K562 (cell line): Measurements from ENCODE around the gene TGFB2. TPM values are rescaled to one million over a fixed set of nuclear protein-coding genes. Genes with fewer than 3 reads are reported as not detected.

Experiments used
- ATAC-seq: fragments of 200-7000 bp; cut with Tn5 transposase; 3 replicates; pipeline ENCODE4 v1.9.1; 2020; ENCODE audit warnings: moderate library complexity
- BruUV-seq: library from RNA; stranded (reverse); fragments of 400-500 nt; replicated peaks from 2 replicates; lab custom pipeline; 2021; lab: Mats Ljungman, UMichigan
- CTCF ChIA-PET: fragments of 300-600 bp; formaldehyde crosslinking; extraction: SDS; loops from one replicate; lab custom pipeline; 2021; ENCODE audit warnings: low intra/inter-chr PET ratio; lab: Yijun Ruan, JAX
- POLR2A ChIA-PET: fragments of 300-600, 350-650 bp; sonication (Branson Sonifier 250); formaldehyde crosslinking; extraction: SDS; loops from one replicate; lab custom pipeline; 2021; ENCODE audit warnings: antibody characterized with exemption, inconsistent platforms; lab: Yijun Ruan, JAX
- DNase-seq, 4 experiments: peaks; one replicate each; pipeline versions ENCODE4 v3.0.0 to v3.0.0-alpha.2; 2011 to 2018; ENCODE audit warnings: low spot score in 3 of 4, mixed read lengths in 3 of 4; ENCODE audit errors: extremely low read depth in 1 of 4
- FAIRE-seq: peaks from 2 replicates; lab custom pipeline; 2011; peaks lifted over from hg19 to GRCh38; lab: Jason Lieb, UNC
- H2AFZ ChIP-seq: 2 replicates; pipeline ENCODE4 v1.6.0; 2011; ENCODE audit warnings: low read depth, low read length, control low read depth, inconsistent platforms
- H3K27ac ChIP-seq: fragments of 200-600 bp; 3 replicates; pipeline ENCODE4 v1.8.0; 2011; ENCODE audit warnings: low read depth, mild to moderate bottlenecking, control low read depth, inconsistent platforms, low read length, moderate library complexity, mixed read lengths; ENCODE audit errors: extremely low read depth
- H3K27me3 ChIP-seq, 2 experiments: fragments of 300-600 bp in 1 of 2; 2 replicates in 1 of 2; 3 replicates in 1 of 2; pipeline versions ENCODE4 v1.6.0 to v1.8.0; 2011; ENCODE audit warnings: inconsistent platforms in 2 of 2, low read length in 2 of 2, mild to moderate bottlenecking in 1 of 2, mixed read lengths in 1 of 2, moderate library complexity in 1 of 2; ENCODE audit not compliant: control insufficient read depth in 2 of 2, insufficient read depth in 2 of 2
- H3K36me3 ChIP-seq: fragments of 300-600 bp; 3 replicates; pipeline ENCODE4 v1.8.0; 2011; ENCODE audit warnings: mild to moderate bottlenecking, low read length, inconsistent platforms; ENCODE audit not compliant: control insufficient read depth, insufficient read depth
- H3K4me1 ChIP-seq, 2 experiments: fragments of 200-600 bp in 1 of 2; replicated peaks in 1 of 2; 2 replicates in 1 of 2; 3 replicates in 1 of 2; pipeline versions ENCODE4 v1.5.1 to v1.8.0; 2011; ENCODE audit warnings: inconsistent platforms in 2 of 2, low read length in 2 of 2, mild to moderate bottlenecking in 1 of 2, mixed read lengths in 1 of 2, moderate library complexity in 1 of 2; ENCODE audit not compliant: control insufficient read depth in 2 of 2, insufficient read depth in 2 of 2
- H3K4me2 ChIP-seq: 2 replicates; pipeline ENCODE4 v1.6.1; 2011; ENCODE audit warnings: low read length, control low read depth, inconsistent platforms, mixed read lengths; ENCODE audit not compliant: insufficient read depth
- H3K4me3 ChIP-seq: fragments of 200-600 bp; sonication (generic), shearing (Covaris generic); 2 replicates; pipeline ENCODE4 v1.5.1; 2016; ENCODE audit warnings: control low read depth, inconsistent platforms
- H3K79me2 ChIP-seq: fragments of 200-600 bp; 3 replicates; pipeline ENCODE4 v1.8.0; 2011; ENCODE audit warnings: low read length, inconsistent platforms; ENCODE audit not compliant: control insufficient read depth, insufficient read depth
- H3K9ac ChIP-seq, 2 experiments: 2 replicates each; pipeline versions ENCODE4 v1.6.0 to v1.6.1; 2011; ENCODE audit warnings: low read depth in 2 of 2, low read length in 2 of 2, control low read depth in 1 of 2, inconsistent platforms in 1 of 2, mild to moderate bottlenecking in 1 of 2, mixed read lengths in 1 of 2; ENCODE audit not compliant: insufficient read depth in 1 of 2
- H3K9me1 ChIP-seq: one replicate; pipeline ENCODE4 v1.6.0; 2011; ENCODE audit warnings: inconsistent platforms, mild to moderate bottlenecking, low read length, moderate library complexity; ENCODE audit not compliant: control insufficient read depth, insufficient read depth
- H3K9me3 ChIP-seq: replicated peaks from 2 replicates; pipeline ENCODE4 v1.5.1; 2011; ENCODE audit warnings: low read depth, low read length, inconsistent platforms; ENCODE audit not compliant: control insufficient read depth, insufficient read depth
- H4K20me1 ChIP-seq: replicated peaks from 2 replicates; pipeline ENCODE4 v1.6.1; 2011; ENCODE audit warnings: low read length, inconsistent platforms, mixed read lengths; ENCODE audit not compliant: control insufficient read depth, insufficient read depth
- CREM ChIP-seq: IDR thresholded peaks from 2 replicates; pipeline ENCODE4 v1.6.1; 2014; ENCODE audit warnings: antibody characterized with exemption, low read depth
- DMBX1 ChIP-seq: fragments of 250-450 bp; sonication (Bioruptor Pico); IDR thresholded peaks from 2 replicates; pipeline ENCODE4 v1.8.0; 2022; ENCODE audit warnings: inconsistent platforms, mild to moderate bottlenecking, moderate library complexity, borderline replicate concordance
- HNRNPH1 ChIP-seq: fragments of 200-400 bp; formaldehyde crosslinking; optimal IDR thresholded peaks from 2 replicates; pipeline ENCODE3; 2017; ENCODE audit warnings: low read depth, mild to moderate bottlenecking, low read length, moderate library complexity
- HNRNPL ChIP-seq: fragments of 200-400 bp; formaldehyde crosslinking; IDR thresholded peaks from 2 replicates; pipeline ENCODE4 v1.6.1; 2017; ENCODE audit warnings: low read depth, mild to moderate bottlenecking, low read length
- IRF2 ChIP-seq: sonication (generic); formaldehyde crosslinking; IDR thresholded peaks from 2 replicates; pipeline ENCODE4 v1.8.1; 2022; ENCODE audit warnings: mild to moderate bottlenecking, missing genetic modification reagents
- KDM2B ChIP-seq: fragments of 250-450 bp; sonication (Bioruptor Pico); IDR thresholded peaks from 2 replicates; pipeline ENCODE4 v1.8.0; 2021; ENCODE audit warnings: mild to moderate bottlenecking, moderate library complexity
- MEF2D ChIP-seq: conservative IDR thresholded peaks from 2 replicates; pipeline ENCODE4 v1.6.1; 2016; ENCODE audit warnings: low read depth, missing genetic modification characterization, missing compliant biosample characterization
- POU5F1 ChIP-seq: fragments of 150-350 bp; IDR thresholded peaks from 2 replicates; pipeline ENCODE4 v1.6.1; 2014; ENCODE audit warnings: borderline replicate concordance, low read length, low read depth, mild to moderate bottlenecking; ENCODE audit not compliant: partially characterized antibody
- SAFB ChIP-seq: fragments of 200-400 bp; formaldehyde crosslinking; IDR thresholded peaks from 2 replicates; pipeline ENCODE4 v1.6.1; 2017; ENCODE audit warnings: low read depth, low read length, borderline replicate concordance
- SMARCC2 ChIP-seq: fragments of 450-650 bp; IDR thresholded peaks from 2 replicates; pipeline ENCODE4 v1.6.1; 2017; ENCODE audit warnings: antibody characterized with exemption, moderate library complexity, mild to moderate bottlenecking, low read depth
- TFE3 ChIP-seq: fragments of 450-650 bp; formaldehyde crosslinking; IDR thresholded peaks from 2 replicates; pipeline ENCODE4 v1.4.0; 2020; ENCODE audit warnings: mild to moderate bottlenecking, mixed read lengths
- ZKSCAN8 ChIP-seq: fragments of 200-800 bp; sonication (Bioruptor generic); IDR thresholded peaks from 2 replicates; pipeline ENCODE4 v1.6.1; 2016; ENCODE audit warnings: missing genetic modification characterization, missing compliant biosample characterization
- WGBS: fragments of 100-300 bp; shearing (Covaris generic); methylation state at CpG from one replicate; pipeline ENCODE4 v1.1.6; 2016; ENCODE audit warnings: low coverage, mixed read lengths; ENCODE audit not compliant: insufficient coverage; ENCODE audit errors: missing lambda C conversion rate; 5-methylcytosine and 5-hydroxymethylcytosine counted together
- in situ Hi-C: fragments of 300-500 bp; cut with MboI; formaldehyde crosslinking; loops from 4 replicates; pipeline ENCODE4 v1.15.0; 2018; ENCODE audit warnings: inconsistent platforms, mixed read lengths
- intact Hi-C: fragments of 100-400 bp; cut with micrococcal nuclease; formaldehyde crosslinking; loops from 2 replicates; pipeline ENCODE4 v1.14.2; 2022
- polyA plus RNA-seq, 8 experiments: library from polyadenylated mRNA; depleted of rRNA in 4 of 8; stranded (reverse) in 5 of 8; unstranded in 3 of 8; fragments of >200 nt; fragmentation: Nextera tagmentation in 2 of 8; fragmentation: Illumina TruSeq in 1 of 8; extraction: Ambion mirVana in 2 of 8; extraction: Trizol in 1 of 8; gene quantifications; 2 replicates each; pipeline versions ENCODE4 v1.2.1 to v1.2.3, GENCODE V29; 2011 to 2014; ENCODE audit warnings: inconsistent platforms in 1 of 8, missing spikeins in 1 of 8
- total RNA-seq, 7 experiments: library from RNA; depleted of rRNA in 6 of 7; stranded (reverse); fragments of >200 nt in 6 of 7; fragmentation: Illumina TruSeq in 2 of 7; extraction: Trizol in 2 of 7; gene quantifications; 2 replicates each; pipeline versions ENCODE4 v1.2.1 to v1.2.3, GENCODE V29; 2011 to 2021; ENCODE audit warnings: low replicate concordance in 1 of 7

The TGFB2 gene
- total and polyA plus RNA-seq, 9 of the 15 experiments (the other 6 are each of a cell fraction or from before 2014, with no cell fraction given), result 0.03 to 0.41 (median 0.11) TPM; not detected in 3

- no peak for DNase-seq
- H3K9ac ChIP-seq, result no peak overlapping the region
- H3K79me2 ChIP-seq, result no peaks in the 10 kb centered on the region
- H3K4me1 ChIP-seq, result no peaks in the 10 kb centered on the region
- in situ Hi-C loops, result no loop called here
- H3K27me3 ChIP-seq, result no peaks in the 10 kb centered on the region
- no TSS peak for BruUV-seq
- H3K4me3 ChIP-seq, result no peak overlapping the region
- TF ChIP-seq DMBX1 (CRISPR knock-in tag) (no peak), SAFB (no peak), POU5F1 (no peak), SMARCC2 (no peak), HNRNPL (no peak), CREM (no peak), KDM2B (CRISPR knock-in tag) (no peak), IRF2 (CRISPR knock-in tag) (no peak), MEF2D (tag) (no peak), ZKSCAN8 (CRISPR knock-in tag) (no peak), HNRNPH1 (no peak), TFE3 (CRISPR knock-in tag) (no peak)
- H3K9me1 ChIP-seq, result no peaks in the 10 kb centered on the region
- 0% methylated on average over 1 of the region's 1 CpG for WGBS
- ATAC-seq, result no peak
- ChIA-PET POLR2A (interaction anchor here (0.6 to 1.2 kb wide), 3 partner anchors 20 to 1278 kb away, joined by 3 to 5 read pairs (median 4); no protein-coding TSS in a partner anchor), CTCF (no interaction called here)
- no peaks in the 10 kb centered on the region for H3K9me3 ChIP-seq
- H3K4me2 ChIP-seq, result no peak overlapping the region
- H2AFZ ChIP-seq, result no peak overlapping the region
- FAIRE-seq, result no peak
- no peaks in the 10 kb centered on the region for H4K20me1 ChIP-seq
- H3K27ac ChIP-seq, result no peak overlapping the region
- no peaks in the 10 kb centered on the region for H3K36me3 ChIP-seq
- intact Hi-C loops, result no loop called here
Measured at GRCh38 chr1:218475699-218476098, 130.6 kb downstream of the TGFB2 start.
